ENCODE results near the gene SERINC2. TPM values are rescaled to one million over a fixed set of nuclear protein-coding genes. Genes with fewer than 3 reads are reported as not detected.

Gene SERINC2
- total and polyA plus RNA-seq, 2 experiments from 2014 or later: 20.5 to 23.3 TPM

- no peaks in the 10 kb centered on the region for H3K9me2 ChIP-seq (ENCODE audit: insufficient read depth)
- H4K20me1 ChIP-seq (replicated peaks; ENCODE audit: insufficient read depth): no peaks in the 10 kb centered on the region
- DNase-seq (ENCODE audit: low spot score) (peak; percentile 43), ATAC-seq (peak; percentile 38)
- peak overlapping the region; percentile 97 for H3K4me2 ChIP-seq
- Mint-ChIP-seq H3K4me1 (peaks cover 43% of the 10 kb centered on the region), H3K27me3 (ENCODE audit: insufficient read depth, low read depth, poor library complexity) (peaks cover 27% of the 10 kb centered on the region), H3K4me3 (peak overlapping the region; percentile 96), H3K36me3 (ENCODE audit: low read depth) (peaks cover 8% of the 10 kb centered on the region; the same call in 1 of the 3 replicates), H3K27ac (peak overlapping the region; percentile 93), H3K9me3 (no peaks in the 10 kb centered on the region)
- H3K36me3 ChIP-seq (ENCODE audit: insufficient read depth): no peaks in the 10 kb centered on the region
- peak overlapping the region; percentile 95 for H2AFZ ChIP-seq
- 0 out of 2 replicates have a peak, but pooled peaks cover under 1% of the 10 kb centered on the region for H3F3A ChIP-seq (replicated peaks; ENCODE audit: low read depth)
- peak overlapping the region; percentile 98 for H3K4me3 ChIP-seq
- H3K79me2 ChIP-seq (replicated peaks; ENCODE audit: insufficient read depth): peaks cover 12% of the 10 kb centered on the region
- TF ChIP-seq ZNF331 (CRISPR knock-in tag; IDR thresholded peaks at IDR 0.05; ENCODE audit: low read depth) (no peak), ETS1 (IDR thresholded peaks at IDR 0.05) (no peak), ZNF114 (CRISPR knock-in tag; IDR thresholded peaks at IDR 0.05) (no peak), NANOG (IDR thresholded peaks at IDR 0.05; ENCODE audit: borderline replicate concordance) (no peak), CREB1 (CRISPR knock-in tag; IDR thresholded peaks at IDR 0.05; ENCODE audit: low read depth) (no peak), CTCF (conservative IDR thresholded peaks at IDR 0.05; ENCODE audit: low read depth in 2 of 2) (no peak)
- H3K27ac ChIP-seq (ENCODE audit: low read depth): no peak overlapping the region
- peaks cover 10% of the 10 kb centered on the region; the same call in 1 of the 2 replicates for H3K27me3 ChIP-seq (ENCODE audit: insufficient read depth)
- H3K4me1 ChIP-seq (ENCODE audit: insufficient read depth): peaks cover 23% of the 10 kb centered on the region
Observed at GRCh38 chr1:31413405-31414001, 490 bp downstream of the SERINC2 start.

DNA sequence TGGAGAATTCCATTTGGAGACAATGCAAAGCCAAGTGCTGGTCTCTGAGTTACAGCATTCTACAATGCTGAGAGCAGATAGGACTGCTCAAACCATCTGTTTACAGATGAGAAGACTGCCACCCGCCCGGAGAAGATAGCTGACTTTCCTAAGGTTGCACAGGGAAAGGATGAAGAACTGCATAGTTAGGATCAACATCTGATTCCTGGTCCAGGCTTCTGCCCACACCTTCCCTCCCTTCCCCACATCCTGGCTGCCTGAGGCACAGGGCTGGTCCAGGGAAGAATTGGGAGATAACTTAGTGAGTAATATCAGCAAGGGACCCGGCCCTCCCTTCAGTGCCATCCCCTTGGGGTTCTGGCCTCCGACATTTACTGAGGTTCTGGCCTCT, 2.0 kb downstream of the SERINC2 start:
- no peak overlapping the region for H3K27ac Mint-ChIP-seq
- peak overlapping the region; percentile 96 for H3K4me3 Mint-ChIP-seq
- no peaks in the 10 kb centered on the region for H3K9me3 Mint-ChIP-seq
- no peaks in the 10 kb centered on the region for H3K9me2 ChIP-seq (ENCODE audit: insufficient read depth)
- H3K4me1 ChIP-seq (ENCODE audit: insufficient read depth): peaks cover 23% of the 10 kb centered on the region
- peaks cover 10% of the 10 kb centered on the region; the same call in 1 of the 2 replicates for H3K27me3 ChIP-seq (ENCODE audit: insufficient read depth)
- peaks cover 12% of the 10 kb centered on the region for H3K79me2 ChIP-seq (replicated peaks; ENCODE audit: insufficient read depth)
- H3K36me3 Mint-ChIP-seq (ENCODE audit: low read depth): peaks cover 8% of the 10 kb centered on the region; the same call in 1 of the 3 replicates
- H3K4me1 Mint-ChIP-seq: peaks cover 38% of the 10 kb centered on the region
- peaks cover 5% of the 10 kb centered on the region; the same call in 1 of the 2 replicates for H4K20me1 ChIP-seq (replicated peaks; ENCODE audit: insufficient read depth)
- ATAC-seq: no peak
- peaks cover 27% of the 10 kb centered on the region for H3K27me3 Mint-ChIP-seq (ENCODE audit: insufficient read depth, low read depth, poor library complexity)
- H3F3A ChIP-seq (replicated peaks; ENCODE audit: low read depth): 0 out of 2 replicates have a peak, but pooled peaks cover 2% of the 10 kb centered on the region
- no peak overlapping the region for H3K27ac ChIP-seq (ENCODE audit: low read depth)
- no peaks in the 10 kb centered on the region for H3K36me3 ChIP-seq (ENCODE audit: insufficient read depth)
- peak overlapping the region; percentile 97 for H3K4me2 ChIP-seq
- no peak for DNase-seq (ENCODE audit: low spot score)
- peak overlapping the region; percentile 98; the same call in 1 of the 2 replicates for H3K4me3 ChIP-seq
- H2AFZ ChIP-seq: no peak overlapping the region; the same call in 1 of the 2 replicates
- TF ChIP-seq EZH2phosphoT487 (IDR thresholded peaks at IDR 0.05; ENCODE audit: unreplicated experiment) (no peak), ETS1 (IDR thresholded peaks at IDR 0.05) (no peak), EZH2 (IDR thresholded peaks at IDR 0.05; ENCODE audit: low read depth, unreplicated experiment) (no peak), REST (IDR thresholded peaks at IDR 0.05; ENCODE audit: unreplicated experiment) (no peak), NANOG (IDR thresholded peaks at IDR 0.05; ENCODE audit: borderline replicate concordance) (no peak)

Measured in GM23338 (cell line).